ENCODE results near the gene LAX1.

GRCh38 chr1:203791498-203791897, 26.5 kb downstream of the LAX1 start:
- no peak for TF ChIP-seq CTCF (IDR thresholded peaks at IDR 0.05; ENCODE audit: low read depth, low read length)
- no peak for TF ChIP-seq EZH2phosphoT487 (IDR thresholded peaks at IDR 0.05; ENCODE audit: low read depth)
